Thyroid gland (tissue), 4 donors: ENCODE results near the gene EBP. TPM values are rescaled to one million over a fixed set of nuclear protein-coding genes. Genes with fewer than 3 reads are reported as not detected.

Experiments used
- DNase-seq, 2 donors: peaks; one replicate each; pipeline ENCODE4 v3.0.0-alpha.2; 2019
- H3K27ac ChIP-seq, 3 donors: fragments of 200-600 bp; sonication (generic); 1 replicate in 2 of 3; 2 replicates in 1 of 3; pipeline ENCODE4 v1.5.1; 2016 to 2019; ENCODE audit warnings: mild to moderate bottlenecking in 1 of 3, moderate library complexity in 1 of 3
- H3K27me3 ChIP-seq: fragments of 200-600 bp; sonication (generic); one replicate; pipeline ENCODE4 v1.5.1; 2019
- H3K36me3 ChIP-seq, 2 donors: fragments of 200-600 bp; sonication (generic); one replicate each; pipeline ENCODE4 v1.5.1; 2016 to 2019
- H3K4me1 ChIP-seq, 2 donors: fragments of 200-600 bp; sonication (generic); one replicate each; pipeline ENCODE4 v1.5.1; 2017 to 2019
- H3K4me3 ChIP-seq, 3 donors: fragments of 200-600 bp; sonication (generic); replicated peaks in 1 of 3; 1 replicate in 2 of 3; 2 replicates in 1 of 3; pipeline ENCODE4 v1.5.1; 2016; ENCODE audit warnings: mild to moderate bottlenecking in 1 of 3
- H3K9me3 ChIP-seq: fragments of 200-600 bp; sonication (generic); one replicate; pipeline ENCODE4 v1.5.1; 2017
- CTCF ChIP-seq, 6 experiments: fragments of 200-600 bp in 3 of 6; fragments of 450-650 bp in 3 of 6; sonication (generic) in 3 of 6; IDR thresholded peaks; one replicate each; pipeline ENCODE4 v1.5.1; 2016 to 2019; ENCODE audit warnings: antibody characterized with exemption in 6 of 6, mild to moderate bottlenecking in 2 of 6, inconsistent platforms in 1 of 6, moderate library complexity in 1 of 6
- POLR2A ChIP-seq, 2 donors: fragments of 450-650 bp; IDR thresholded peaks; one replicate each; pipeline ENCODE4 v1.6.1; 2017; ENCODE audit warnings: antibody characterized with exemption in 2 of 2, mild to moderate bottlenecking in 2 of 2, moderate library complexity in 1 of 2
- WGBS, 2 donors: methylation state at CpG; one replicate each; pipeline ENCODE4 v1.1.5; 2017; 5-methylcytosine and 5-hydroxymethylcytosine counted together
- intact Hi-C: fragments of 100-400 bp; cut with DNase I; formaldehyde crosslinking; loops from one replicate; pipeline ENCODE4 v1.15.1; 2023
- total RNA-seq, 4 donors: library from RNA; depleted of rRNA; stranded (reverse); fragments of >200 nt; gene quantifications; one replicate each; pipeline ENCODE4 v1.2.3, GENCODE V29; 2016

EBP gene
- total RNA-seq, 4 donors from 2014 or later: 11.0 to 43.5 (median 35.5) TPM

DNA sequence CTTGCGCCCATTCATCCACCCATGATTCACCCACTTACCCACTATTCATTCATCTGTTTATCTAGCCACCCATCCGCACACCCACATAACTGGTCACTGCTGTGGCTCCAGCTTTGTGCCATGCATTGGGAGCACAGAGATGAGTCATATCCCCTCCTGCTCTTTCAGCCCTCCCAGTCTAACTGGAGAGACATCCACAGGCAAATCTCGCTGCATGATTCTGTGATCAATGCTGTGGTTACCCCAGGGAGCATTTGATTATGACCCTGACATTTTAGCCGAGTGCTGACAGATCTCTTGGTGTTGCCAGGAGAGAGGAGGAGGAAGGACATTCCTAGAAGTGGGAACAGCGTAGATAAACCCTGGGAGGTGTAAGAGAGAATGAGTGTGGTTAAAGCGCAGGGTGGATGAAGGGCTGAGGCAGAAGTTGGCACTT lies 23.2 kb upstream of the EBP start:
- intact Hi-C loops: no loop called here
- Histone ChIP-seq H3K27ac (no peak overlapping the region), H3K4me1 (no peaks in the 10 kb centered on the region), H3K4me3 (no peak overlapping the region), H3K9me3 (no peaks in the 10 kb centered on the region), H3K36me3 (no peaks in the 10 kb centered on the region), H3K27me3 (no peaks in the 10 kb centered on the region)
- TF ChIP-seq CTCF (IDR thresholded peaks at IDR 0.05): no peak
- TF ChIP-seq POLR2A (IDR thresholded peaks at IDR 0.05): no peak
- 68 to 69% methylated on average over 6 of the region's 6 CpGs for WGBS, 2 donors
- no peak for DNase-seq

DNA sequence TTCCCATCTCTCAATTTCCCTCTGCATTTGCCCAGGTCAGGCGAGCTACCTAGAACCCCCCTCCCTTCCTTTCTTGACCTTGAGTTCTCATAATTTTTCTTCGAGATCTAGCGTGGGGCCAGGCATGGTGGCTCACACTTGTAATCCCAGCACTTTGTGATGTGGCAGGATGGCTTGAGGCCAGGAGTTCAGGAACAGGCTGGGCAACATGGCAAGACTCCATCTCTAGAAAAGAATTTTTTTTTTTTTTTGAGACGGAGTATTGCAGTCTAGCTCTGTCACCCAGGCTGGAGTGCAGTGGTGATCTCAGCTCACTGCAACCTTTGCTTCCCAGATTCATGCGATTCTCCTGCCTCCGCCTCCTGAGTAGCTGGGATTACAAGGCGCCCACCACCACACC lies 17.3 kb upstream of the EBP start:
- DNase-seq: peak in 1 of 2 donors; percentile 22
- no peaks in the 10 kb centered on the region for H3K27me3 ChIP-seq
- intact Hi-C loops: no loop called here
- H3K27ac ChIP-seq: no peak overlapping the region
- no peaks in the 10 kb centered on the region for H3K36me3 ChIP-seq
- H3K4me3 ChIP-seq: no peak overlapping the region
- 74 to 82% methylated on average over 7 of the region's 7 CpGs for WGBS, 2 donors
- H3K4me1 ChIP-seq: no peaks in the 10 kb centered on the region
- TF ChIP-seq CTCF (IDR thresholded peaks at IDR 0.05) (no peak), POLR2A (IDR thresholded peaks at IDR 0.05) (no peak)
- no peaks in the 10 kb centered on the region for H3K9me3 ChIP-seq

GRCh38 chrX:48505481-48505880 lies 16.1 kb upstream of the EBP start:
- no peak overlapping the region for H3K4me3 ChIP-seq
- no peak overlapping the region for H3K27ac ChIP-seq
- no peaks in the 10 kb centered on the region for H3K9me3 ChIP-seq
- DNase-seq: peak in 1 of 2 donors; percentile 5
- no peaks in the 10 kb centered on the region for H3K4me1 ChIP-seq
- no peaks in the 10 kb centered on the region for H3K27me3 ChIP-seq
- H3K36me3 ChIP-seq: no peaks in the 10 kb centered on the region
- WGBS, 2 donors: 49 to 81% methylated on average over 5 of the region's 5 CpGs
- intact Hi-C loops: no loop called here
- no peak for TF ChIP-seq POLR2A (IDR thresholded peaks at IDR 0.05)
- no peak for TF ChIP-seq CTCF (IDR thresholded peaks at IDR 0.05)

- no peak overlapping the region for H3K27ac ChIP-seq
- WGBS, 2 donors: 80 to 92% methylated on average over 5 of the region's 5 CpGs
- H3K27me3 ChIP-seq: no peaks in the 10 kb centered on the region
- no peak overlapping the region for H3K4me3 ChIP-seq
- no peak for TF ChIP-seq CTCF (IDR thresholded peaks at IDR 0.05)
- no peak for TF ChIP-seq POLR2A (IDR thresholded peaks at IDR 0.05)
- DNase-seq: no peak
- H3K9me3 ChIP-seq: no peaks in the 10 kb centered on the region
- H3K36me3 ChIP-seq: no peaks in the 10 kb centered on the region
- H3K4me1 ChIP-seq: no peaks in the 10 kb centered on the region
- intact Hi-C loops: no loop called here
Observed at GRCh38 chrX:48507246-48507645, 14.4 kb upstream of the EBP start.

DNA sequence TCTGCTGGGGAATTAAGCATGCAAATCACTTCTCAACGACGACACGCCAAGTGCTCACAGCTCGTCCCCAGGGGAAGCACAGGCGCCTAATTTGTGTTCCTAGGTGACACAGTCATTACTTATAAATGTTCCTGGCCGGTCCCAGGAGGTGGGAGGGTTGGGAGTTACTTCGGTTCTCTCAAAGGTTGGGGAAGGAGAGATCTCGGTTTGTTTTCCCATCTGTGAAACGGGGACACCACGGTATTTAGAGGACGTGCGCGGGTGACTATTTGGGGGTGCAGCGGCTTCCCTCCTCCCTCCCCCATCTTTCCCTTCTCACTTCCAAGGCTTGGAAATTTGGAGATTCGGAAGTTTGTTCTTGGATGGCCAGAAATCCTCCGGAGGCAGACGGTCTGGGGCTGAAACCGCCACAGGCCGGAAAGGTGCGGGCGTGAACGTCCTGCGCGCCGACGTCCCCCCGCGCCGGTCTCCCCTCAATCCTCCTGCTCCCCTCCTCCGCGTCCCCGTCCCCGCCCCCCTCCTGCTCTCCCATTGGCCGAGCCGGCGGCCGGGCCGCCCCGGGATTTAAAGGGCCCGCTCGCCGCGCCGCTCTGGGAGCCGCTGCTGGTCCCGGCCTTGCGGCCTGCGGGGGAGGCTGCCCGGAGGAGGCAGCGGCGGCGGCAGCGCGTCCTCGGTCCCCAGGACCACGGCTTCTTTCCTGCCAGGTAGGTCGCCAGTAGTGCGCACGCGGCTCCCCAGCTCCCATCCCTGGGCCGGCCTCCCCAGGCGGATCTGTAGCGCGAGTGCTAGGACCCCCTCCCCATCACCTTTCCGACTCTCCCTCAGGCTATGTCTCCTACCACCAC lies 13.0 kb upstream of the EBP start, which contains the start of gene PORCN:
Gene PORCN, plus strand, starts transcription at position 593 of the 845 bp plus-strand sequence. CDS start 829 bp downstream, outside the sequence.
- DNase-seq: peak; percentile 79 to 86
- no peaks in the 10 kb centered on the region for H3K4me1 ChIP-seq
- H3K9me3 ChIP-seq: no peaks in the 10 kb centered on the region
- 0 to 2% methylated on average over 6 to 17 of the region's 65 CpGs for WGBS, 2 donors
- TF ChIP-seq CTCF (IDR thresholded peaks at IDR 0.05): no peak
- peak in 1 of 2 donors; percentile 61 for TF ChIP-seq POLR2A (IDR thresholded peaks at IDR 0.05)
- intact Hi-C loops: no loop called here
- peak within 1 kb of the TSS; percentile 62 to 70 (median 67) for H3K27ac ChIP-seq
- no peaks in the 10 kb centered on the region for H3K36me3 ChIP-seq
- H3K27me3 ChIP-seq: no peaks in the 10 kb centered on the region
- peak within 1 kb of the TSS; percentile 46 to 79 (median 66) for H3K4me3 ChIP-seq
